ENCODE measurements around the gene LGALS4.
"Not testable (repeated sequence)": the region's sequence is repeated elsewhere in the genome, so short reads cannot be mapped to it uniquely, and the experiment has no call there.

DNA sequence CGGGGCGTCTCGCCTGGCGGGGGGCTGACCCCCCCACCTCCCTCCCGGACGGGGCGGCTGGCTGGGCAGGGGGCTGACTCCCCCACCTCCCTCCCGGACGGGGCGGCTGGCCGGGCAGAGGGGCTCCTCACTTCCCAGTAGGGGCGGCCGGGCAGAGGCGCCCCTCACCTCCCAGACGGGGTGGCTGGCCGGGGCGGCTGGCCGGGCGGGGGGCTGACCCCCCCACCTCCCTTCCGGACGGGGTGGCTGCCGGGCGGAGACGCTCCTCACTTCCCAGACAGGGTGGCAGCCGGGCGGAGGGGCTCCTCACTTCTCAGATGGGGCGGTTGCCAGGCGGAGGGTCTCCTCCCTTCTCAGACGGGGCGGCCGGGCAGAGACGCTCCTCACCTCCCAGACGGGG, 15.0 kb downstream of the LGALS4 start:
- not testable (repeated sequence) for TF ChIP-seq ZNF184 (CRISPR knock-in tag; IDR thresholded peaks at IDR 0.05); ZNF347 (CRISPR knock-in tag; IDR thresholded peaks at IDR 0.05; ENCODE audit: low read depth); KAT8 (IDR thresholded peaks at IDR 0.05; ENCODE audit: low read depth); MYNN (IDR thresholded peaks at IDR 0.05); MYNN (CRISPR knock-in tag; IDR thresholded peaks at IDR 0.05); EP300 (IDR thresholded peaks at IDR 0.05; ENCODE audit: low read length); CBX5 (IDR thresholded peaks at IDR 0.05; ENCODE audit: borderline replicate concordance, low read depth); TBL1XR1 (IDR thresholded peaks at IDR 0.05; ENCODE audit: low read length in 2 of 2)
- TF ChIP-seq, protein P1, sequence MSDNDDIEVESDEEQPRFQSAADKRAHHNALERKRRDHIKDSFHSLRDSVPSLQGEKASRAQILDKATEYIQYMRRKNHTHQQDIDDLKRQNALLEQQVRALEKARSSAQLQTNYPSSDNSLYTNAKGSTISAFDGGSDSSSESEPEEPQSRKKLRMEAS (CRISPR knock-in tag; IDR thresholded peaks at IDR 0.05) = not testable (repeated sequence)
